ENCODE data around the gene HIVEP2.

HIVEP2 gene

GRCh38 chr6:142885182-142885867, 59.7 kb downstream of the HIVEP2 start:
- peak; percentile 26 to 44 for DNase-seq (ENCODE audit: low spot score in 2 of 2)
- in situ Hi-C loops (cut with MboI; ENCODE audit: low sequenced_read_pairs), result no loop called here
- Histone ChIP-seq H3K4me3 (no peak overlapping the region; the same call in 1 of the 2 replicates), H3K36me3 (replicated peaks) (no peaks in the 10 kb centered on the region), H3K27me3 (ENCODE audit: low read depth) (no peaks in the 10 kb centered on the region), H3K9me3 (no peaks in the 10 kb centered on the region), H3K4me1 (peaks cover 10% of the 10 kb centered on the region; the same call in 1 of the 2 replicates)

GRCh38 chr6:142884214-142885035, 60.6 kb downstream of the HIVEP2 start:
- Histone ChIP-seq H3K4me1 (peaks cover 10% of the 10 kb centered on the region; the same call in 1 of the 2 replicates), H3K9me3 (no peaks in the 10 kb centered on the region), H3K27me3 (ENCODE audit: low read depth) (no peaks in the 10 kb centered on the region), H3K36me3 (replicated peaks) (no peaks in the 10 kb centered on the region), H3K4me3 (no peak overlapping the region)
- in situ Hi-C loops (cut with MboI; ENCODE audit: low sequenced_read_pairs), result no loop called here
- DNase-seq (ENCODE audit: low spot score in 2 of 2), result no peak

GRCh38 chr6:142883011-142883410, 62.0 kb downstream of the HIVEP2 start:
- H3K27me3 ChIP-seq (ENCODE audit: low read depth), result no peaks in the 10 kb centered on the region
- H3K36me3 ChIP-seq (replicated peaks), result no peaks in the 10 kb centered on the region
- DNase-seq (ENCODE audit: low spot score in 2 of 2), result no peak
- H3K4me3 ChIP-seq, result no peak overlapping the region
- H3K9me3 ChIP-seq, result no peaks in the 10 kb centered on the region
- H3K4me1 ChIP-seq, result peaks cover 10% of the 10 kb centered on the region; the same call in 1 of the 2 replicates
- in situ Hi-C loops (cut with MboI; ENCODE audit: low sequenced_read_pairs), result no loop called here

- H3K9me3 ChIP-seq, result no peaks in the 10 kb centered on the region
- no peaks in the 10 kb centered on the region for H3K36me3 ChIP-seq (replicated peaks)
- H3K4me1 ChIP-seq, result peaks cover 10% of the 10 kb centered on the region; the same call in 1 of the 2 replicates
- no peak for DNase-seq (ENCODE audit: low spot score in 2 of 2)
- no peak overlapping the region for H3K4me3 ChIP-seq
- no peaks in the 10 kb centered on the region for H3K27me3 ChIP-seq (ENCODE audit: low read depth)
- in situ Hi-C loops (cut with MboI; ENCODE audit: low sequenced_read_pairs), result no loop called here
Measured at GRCh38 chr6:142881761-142882160, 63.2 kb downstream of the HIVEP2 start.

GRCh38 chr6:142881290-142881689, 63.7 kb downstream of the HIVEP2 start:
- peaks cover 10% of the 10 kb centered on the region; the same call in 1 of the 2 replicates for H3K4me1 ChIP-seq
- H3K9me3 ChIP-seq, result no peaks in the 10 kb centered on the region
- in situ Hi-C loops (cut with MboI; ENCODE audit: low sequenced_read_pairs), result no loop called here
- DNase-seq (ENCODE audit: low spot score in 2 of 2), result no peak
- H3K27me3 ChIP-seq (ENCODE audit: low read depth), result no peaks in the 10 kb centered on the region
- H3K4me3 ChIP-seq, result no peak overlapping the region
- H3K36me3 ChIP-seq (replicated peaks), result no peaks in the 10 kb centered on the region

GRCh38 chr6:142880201-142880600, 64.8 kb downstream of the HIVEP2 start:
- no peak for DNase-seq (ENCODE audit: low spot score in 2 of 2)
- Histone ChIP-seq H3K36me3 (replicated peaks) (no peaks in the 10 kb centered on the region), H3K9me3 (no peaks in the 10 kb centered on the region), H3K27me3 (ENCODE audit: low read depth) (no peaks in the 10 kb centered on the region), H3K4me3 (no peak overlapping the region), H3K4me1 (peaks cover 8% of the 10 kb centered on the region; the same call in 1 of the 2 replicates)
- in situ Hi-C loops (cut with MboI; ENCODE audit: low sequenced_read_pairs), result no loop called here

- Histone ChIP-seq H3K9me3 (no peaks in the 10 kb centered on the region), H3K27me3 (ENCODE audit: low read depth) (no peaks in the 10 kb centered on the region), H3K36me3 (replicated peaks) (no peaks in the 10 kb centered on the region), H3K4me3 (no peak overlapping the region), H3K4me1 (0 out of 2 replicates have a peak, but pooled peaks cover 2% of the 10 kb centered on the region)
- in situ Hi-C loops (cut with MboI; ENCODE audit: low sequenced_read_pairs), result no loop called here
- DNase-seq (ENCODE audit: low spot score in 2 of 2), result no peak
Measured at GRCh38 chr6:142879527-142879926, 65.4 kb downstream of the HIVEP2 start.

GRCh38 chr6:142879076-142879475, 65.9 kb downstream of the HIVEP2 start:
- H3K27me3 ChIP-seq (ENCODE audit: low read depth), result no peaks in the 10 kb centered on the region
- H3K9me3 ChIP-seq, result no peaks in the 10 kb centered on the region
- no peak for DNase-seq (ENCODE audit: low spot score in 2 of 2)
- H3K4me1 ChIP-seq, result no peaks in the 10 kb centered on the region
- in situ Hi-C loops (cut with MboI; ENCODE audit: low sequenced_read_pairs), result no loop called here
- H3K36me3 ChIP-seq (replicated peaks), result no peaks in the 10 kb centered on the region
- H3K4me3 ChIP-seq, result no peak overlapping the region

GRCh38 chr6:142878407-142878806, 66.6 kb downstream of the HIVEP2 start:
- H3K27me3 ChIP-seq (ENCODE audit: low read depth), result no peaks in the 10 kb centered on the region
- H3K36me3 ChIP-seq (replicated peaks), result no peaks in the 10 kb centered on the region
- H3K9me3 ChIP-seq, result no peaks in the 10 kb centered on the region
- H3K4me3 ChIP-seq, result no peak overlapping the region
- in situ Hi-C loops (cut with MboI; ENCODE audit: low sequenced_read_pairs), result no loop called here
- DNase-seq (ENCODE audit: low spot score in 2 of 2), result no peak
- H3K4me1 ChIP-seq, result no peaks in the 10 kb centered on the region

GRCh38 chr6:142874676-142875075, 70.3 kb downstream of the HIVEP2 start:
- in situ Hi-C loops (cut with MboI; ENCODE audit: low sequenced_read_pairs), result no loop called here
- H3K27me3 ChIP-seq (ENCODE audit: low read depth), result no peaks in the 10 kb centered on the region
- no peak for DNase-seq (ENCODE audit: low spot score in 2 of 2)
- H3K9me3 ChIP-seq, result no peaks in the 10 kb centered on the region
- no peaks in the 10 kb centered on the region for H3K4me1 ChIP-seq
- no peaks in the 10 kb centered on the region for H3K36me3 ChIP-seq (replicated peaks)
- no peak overlapping the region for H3K4me3 ChIP-seq

- Histone ChIP-seq H3K4me3 (no peak overlapping the region), H3K4me1 (no peaks in the 10 kb centered on the region), H3K9me3 (no peaks in the 10 kb centered on the region), H3K36me3 (replicated peaks) (no peaks in the 10 kb centered on the region), H3K27me3 (ENCODE audit: low read depth) (no peaks in the 10 kb centered on the region)
- no peak for DNase-seq (ENCODE audit: low spot score in 2 of 2)
- in situ Hi-C loops (cut with MboI; ENCODE audit: low sequenced_read_pairs), result no loop called here
Measured at GRCh38 chr6:142872376-142872775, 72.6 kb downstream of the HIVEP2 start.

- no peak for DNase-seq (ENCODE audit: low spot score in 2 of 2)
- Histone ChIP-seq H3K4me3 (no peak overlapping the region), H3K4me1 (no peaks in the 10 kb centered on the region), H3K36me3 (replicated peaks) (no peaks in the 10 kb centered on the region), H3K9me3 (no peaks in the 10 kb centered on the region), H3K27me3 (ENCODE audit: low read depth) (no peaks in the 10 kb centered on the region)
- in situ Hi-C loops (cut with MboI; ENCODE audit: low sequenced_read_pairs), result no loop called here
Measured at GRCh38 chr6:142871910-142872331, 73.1 kb downstream of the HIVEP2 start.

- H3K9me3 ChIP-seq, result no peaks in the 10 kb centered on the region
- H3K4me1 ChIP-seq, result no peaks in the 10 kb centered on the region
- in situ Hi-C loops (cut with MboI; ENCODE audit: low sequenced_read_pairs), result no loop called here
- no peak for DNase-seq (ENCODE audit: low spot score in 2 of 2)
- no peaks in the 10 kb centered on the region for H3K36me3 ChIP-seq (replicated peaks)
- no peaks in the 10 kb centered on the region for H3K27me3 ChIP-seq (ENCODE audit: low read depth)
- H3K4me3 ChIP-seq, result no peak overlapping the region
Measured at GRCh38 chr6:142870787-142871415, 74.1 kb downstream of the HIVEP2 start.

GRCh38 chr6:142868917-142869316, 76.1 kb downstream of the HIVEP2 start:
- no peak for DNase-seq (ENCODE audit: low spot score in 2 of 2)
- Histone ChIP-seq H3K9me3 (no peaks in the 10 kb centered on the region), H3K4me3 (no peak overlapping the region), H3K36me3 (replicated peaks) (no peaks in the 10 kb centered on the region), H3K27me3 (ENCODE audit: low read depth) (no peaks in the 10 kb centered on the region), H3K4me1 (no peaks in the 10 kb centered on the region)
- in situ Hi-C loops (cut with MboI; ENCODE audit: low sequenced_read_pairs), result no loop called here

Measured in HAP-1 (cell line).